CD4-positive, alpha-beta T cell treated with Interleukin-4 for 4 hours (primary cell): Measurements from ENCODE around the gene ADAMTSL1.

Experiments
- DNase-seq: peaks from one replicate; pipeline ENCODE4 v3.0.0-alpha.2; 2020

The ADAMTSL1 gene

GRCh38 chr9:18785604-18786003 is 311.7 kb downstream of the ADAMTSL1 start:
- no peak for DNase-seq

- no peak for DNase-seq
Observed at GRCh38 chr9:18786196-18786595, 312.2 kb downstream of the ADAMTSL1 start.

- DNase-seq: no peak
Observed at GRCh38 chr9:18786911-18787650, 313.1 kb downstream of the ADAMTSL1 start.

- no peak for DNase-seq
Observed at GRCh38 chr9:18788256-18788655, 314.3 kb downstream of the ADAMTSL1 start.

- DNase-seq: no peak
Observed at GRCh38 chr9:18791074-18791473, 317.1 kb downstream of the ADAMTSL1 start.

GRCh38 chr9:18793122-18793521 is 319.2 kb downstream of the ADAMTSL1 start:
- no peak for DNase-seq

GRCh38 chr9:18795947-18796671 is 322.2 kb downstream of the ADAMTSL1 start:
- DNase-seq: no peak

- DNase-seq: no peak
Observed at GRCh38 chr9:18796696-18797270, 322.8 kb downstream of the ADAMTSL1 start.

- no peak for DNase-seq
Observed at GRCh38 chr9:18798106-18798505, 324.2 kb downstream of the ADAMTSL1 start.

GRCh38 chr9:18798508-18799290 is 324.7 kb downstream of the ADAMTSL1 start:
- DNase-seq: no peak

GRCh38 chr9:18799428-18799827 is 325.5 kb downstream of the ADAMTSL1 start:
- DNase-seq: no peak

GRCh38 chr9:18800579-18800978 is 326.6 kb downstream of the ADAMTSL1 start:
- no peak for DNase-seq

GRCh38 chr9:18805386-18805785 is 331.4 kb downstream of the ADAMTSL1 start:
- no peak for DNase-seq

GRCh38 chr9:18806232-18807080 is 332.5 kb downstream of the ADAMTSL1 start:
- DNase-seq: no peak

GRCh38 chr9:18810581-18810980 is 336.6 kb downstream of the ADAMTSL1 start:
- DNase-seq: no peak

- no peak for DNase-seq
Observed at GRCh38 chr9:18811171-18811570, 337.2 kb downstream of the ADAMTSL1 start.

GRCh38 chr9:18819418-18819817 is 345.5 kb downstream of the ADAMTSL1 start:
- no peak for DNase-seq

GRCh38 chr9:18820566-18821095 is 346.7 kb downstream of the ADAMTSL1 start:
- no peak for DNase-seq

- no peak for DNase-seq
Observed at GRCh38 chr9:18821788-18822187, 347.8 kb downstream of the ADAMTSL1 start.

- no peak for DNase-seq
Observed at GRCh38 chr9:18822850-18823249, 348.9 kb downstream of the ADAMTSL1 start.

GRCh38 chr9:18824095-18824666 is 350.2 kb downstream of the ADAMTSL1 start:
- no peak for DNase-seq
